Panc1 (cell line): ENCODE measurements around the gene TMEM52. TPM values are rescaled to one million over a fixed set of nuclear protein-coding genes. Genes with fewer than 3 reads are reported as not detected.
A peak's percentile ranks its signal among the peaks of the same experiment; 100 is the strongest.
"Not testable (repeated sequence)": the region's sequence is repeated elsewhere in the genome, so short reads cannot be mapped to it uniquely, and the experiment has no call there.

Experiments
- ATAC-seq: fragments of 200-7000 bp; cut with Tn5 transposase; 2 replicates; pipeline ENCODE4 v1.9.1; 2020; ENCODE audit warnings: mild to moderate bottlenecking, moderate library complexity
- BruUV-seq: library from RNA; stranded (reverse); fragments of 400-500 nt; replicated peaks from 2 replicates; lab custom pipeline; 2021; lab: Mats Ljungman, UMichigan
- CTCF ChIA-PET: fragments of 300-600 bp; sonication (Branson Sonifier 250); formaldehyde crosslinking; loops from one replicate; lab custom pipeline; 2022; ENCODE audit warnings: antibody characterized with exemption; lab: Charles Lee
- POLR2A ChIA-PET: fragments of 300-600 bp; sonication (Branson Sonifier 250); formaldehyde crosslinking; loops from one replicate; lab custom pipeline; 2022; ENCODE audit warnings: antibody characterized with exemption; lab: Charles Lee
- DNase-seq: peaks from one replicate; pipeline ENCODE4 v3.0.0-alpha.2; 2010; ENCODE audit warnings: low read depth, low spot score
- H3K27ac ChIP-seq: 2 replicates; pipeline ENCODE4 v1.5.1; 2011; ENCODE audit warnings: mild to moderate bottlenecking, low read length, inconsistent platforms
- H3K27me3 ChIP-seq: fragments of 200-500 bp; sonication (Bioruptor generic); 2 replicates; pipeline ENCODE4 v1.6.0; 2014; ENCODE audit warnings: low read length, inconsistent platforms; ENCODE audit not compliant: control insufficient read depth, insufficient read depth
- H3K36me3 ChIP-seq: fragments of 200-500 bp; sonication (Bioruptor generic); 2 replicates; pipeline ENCODE4 v1.5.1; 2014; ENCODE audit warnings: inconsistent platforms, mild to moderate bottlenecking, low read length, moderate library complexity; ENCODE audit not compliant: control insufficient read depth, insufficient read depth
- H3K4me1 ChIP-seq: 2 replicates; pipeline ENCODE4 v1.5.1; 2011; ENCODE audit warnings: inconsistent platforms, mild to moderate bottlenecking, low read length, moderate library complexity; ENCODE audit not compliant: control insufficient read depth, insufficient read depth
- H3K4me3 ChIP-seq, 2 experiments: 2 replicates each; pipeline ENCODE4 v1.5.1; 2011 to 2012; ENCODE audit warnings: low read depth in 2 of 2, low read length in 2 of 2, mild to moderate bottlenecking in 2 of 2, inconsistent platforms in 1 of 2, moderate library complexity in 1 of 2
- H3K9me3 ChIP-seq: fragments of 200-500 bp; sonication (Bioruptor generic); 2 replicates; pipeline ENCODE4 v1.5.1; 2014; ENCODE audit warnings: low read depth, mild to moderate bottlenecking, inconsistent platforms, low read length, moderate library complexity; ENCODE audit not compliant: control insufficient read depth, insufficient read depth
- POLR2AphosphoS5 ChIP-seq: IDR thresholded peaks from 2 replicates; pipeline ENCODE4 v1.6.1; 2012; ENCODE audit warnings: mild to moderate bottlenecking, low read depth, low read length, moderate library complexity
- SIN3A ChIP-seq: IDR thresholded peaks from 2 replicates; pipeline ENCODE4 v1.6.1; 2012; ENCODE audit warnings: low read depth, mild to moderate bottlenecking, low read length, moderate library complexity, borderline replicate concordance; ENCODE audit not compliant: insufficient read depth
- TCF7L2 ChIP-seq: IDR thresholded peaks from 2 replicates; pipeline ENCODE4 v1.6.1; 2011; ENCODE audit warnings: mild to moderate bottlenecking, low read depth, low read length, inconsistent platforms
- in situ Hi-C: cut with HindIII; loops from 2 replicates; pipeline ENCODE4 v1.10.0; 2016; ENCODE audit warnings: low sequenced_read_pairs, low pct_unique_long_range_greater_than_20kb
- intact Hi-C: fragments of 100-400 bp; cut with micrococcal nuclease; formaldehyde crosslinking; loops from one replicate; pipeline ENCODE4 v1.10.0; 2022; ENCODE audit not compliant: unreplicated experiment
- total RNA-seq: library from RNA; stranded (reverse); gene quantifications from one replicate; pipeline ENCODE4 v1.2.1, GENCODE V29; 2021; ENCODE audit not compliant: unreplicated experiment
- TF ChIP-seq, protein P1 (sequence below), 2 experiments: IDR thresholded peaks; 2 replicates each; pipeline ENCODE4 v1.6.1; 2011 to 2012; ENCODE audit warnings: low read depth in 2 of 2, control low read depth in 1 of 2, low read length in 1 of 2, mild to moderate bottlenecking in 1 of 2, moderate library complexity in 1 of 2; ENCODE audit not compliant: insufficient read depth in 1 of 2
- TF ChIP-seq, protein P2 (sequence below): fragments of 450-650 bp; IDR thresholded peaks from 2 replicates; pipeline ENCODE4 v1.5.1; 2017; ENCODE audit warnings: mild to moderate bottlenecking

The TMEM52 gene
- total RNA-seq, 1 experiment from 2014 or later = 2.5 TPM

DNA sequence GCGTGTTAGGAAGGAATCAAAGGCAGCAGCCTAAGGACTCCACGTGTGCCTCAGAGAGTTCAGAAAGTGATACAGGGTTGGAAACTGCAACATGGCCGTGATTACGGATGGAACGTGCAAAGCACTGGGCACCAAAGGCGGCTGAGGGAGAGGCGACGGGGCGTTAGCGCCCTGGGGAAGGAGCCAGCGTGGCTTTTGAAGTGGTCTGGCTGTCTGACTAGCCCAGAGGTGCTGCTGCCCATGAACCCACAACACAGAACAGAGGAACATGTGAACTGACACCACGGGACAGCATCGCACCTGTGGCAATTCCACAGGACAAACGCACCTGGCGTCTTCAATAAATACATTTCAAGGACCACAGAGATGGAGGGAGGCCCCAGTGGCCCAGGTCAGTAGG is 18.0 kb upstream of the TMEM52 start:
- no peak for DNase-seq
- no peak overlapping the region for H3K4me3 ChIP-seq

DNA sequence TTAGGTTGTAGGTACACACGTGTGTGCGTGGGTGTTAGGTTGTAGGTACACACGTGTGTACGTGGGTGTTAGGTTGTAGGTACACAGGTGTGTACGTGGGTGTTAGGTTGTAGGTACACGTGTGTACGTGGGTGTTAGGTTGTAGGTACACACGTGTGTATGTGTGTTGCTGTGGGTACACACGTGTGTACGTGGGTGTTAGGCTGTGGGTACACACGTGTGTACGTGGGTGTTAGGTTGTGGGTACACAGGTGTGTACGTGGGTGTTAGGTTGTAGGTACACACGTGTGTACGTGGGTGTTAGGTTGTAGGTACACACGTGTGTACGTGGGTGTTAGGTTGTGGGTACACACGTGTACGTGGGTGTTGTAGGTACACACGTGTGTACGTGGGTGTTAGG is 15.8 kb upstream of the TMEM52 start:
- H3K4me1 ChIP-seq, intact Hi-C loops, H3K9me3 ChIP-seq, H3K27me3 ChIP-seq, CTCF ChIA-PET, H3K27ac ChIP-seq, H3K36me3 ChIP-seq, BruUV-seq, DNase-seq, ATAC-seq, H3K4me3 ChIP-seq: not testable (repeated sequence)
- POLR2A ChIA-PET = interaction anchor here (0.7 kb wide), 1 partner anchor 15 kb away, joined by 4 read pairs; no protein-coding TSS in a partner anchor
- in situ Hi-C loops = loop anchor here (10.0 kb wide), 1 partner anchor 60 kb away; no protein-coding TSS in a partner anchor

More for the DNA sequence above, 18.0 kb upstream of the TMEM52 start:
- Histone ChIP-seq H3K27ac (no peak overlapping the region), H3K36me3 (no peaks in the 10 kb centered on the region), H3K9me3 (no peaks in the 10 kb centered on the region), H3K4me1 (no peaks in the 10 kb centered on the region; the same call in 1 of the 2 replicates), H3K27me3 (no peaks in the 10 kb centered on the region)
- in situ Hi-C loops (loop anchor here (10.0 kb wide), 1 partner anchor 58 kb away; no protein-coding TSS in a partner anchor), intact Hi-C loops (no loop called here)
- no TSS peak for BruUV-seq
- ChIA-PET POLR2A (no interaction called here), CTCF (no interaction called here)
- 0 out of 2 replicates have a peak, but pooled peaks have one; percentile 40 for ATAC-seq
- TF ChIP-seq, protein P1, sequence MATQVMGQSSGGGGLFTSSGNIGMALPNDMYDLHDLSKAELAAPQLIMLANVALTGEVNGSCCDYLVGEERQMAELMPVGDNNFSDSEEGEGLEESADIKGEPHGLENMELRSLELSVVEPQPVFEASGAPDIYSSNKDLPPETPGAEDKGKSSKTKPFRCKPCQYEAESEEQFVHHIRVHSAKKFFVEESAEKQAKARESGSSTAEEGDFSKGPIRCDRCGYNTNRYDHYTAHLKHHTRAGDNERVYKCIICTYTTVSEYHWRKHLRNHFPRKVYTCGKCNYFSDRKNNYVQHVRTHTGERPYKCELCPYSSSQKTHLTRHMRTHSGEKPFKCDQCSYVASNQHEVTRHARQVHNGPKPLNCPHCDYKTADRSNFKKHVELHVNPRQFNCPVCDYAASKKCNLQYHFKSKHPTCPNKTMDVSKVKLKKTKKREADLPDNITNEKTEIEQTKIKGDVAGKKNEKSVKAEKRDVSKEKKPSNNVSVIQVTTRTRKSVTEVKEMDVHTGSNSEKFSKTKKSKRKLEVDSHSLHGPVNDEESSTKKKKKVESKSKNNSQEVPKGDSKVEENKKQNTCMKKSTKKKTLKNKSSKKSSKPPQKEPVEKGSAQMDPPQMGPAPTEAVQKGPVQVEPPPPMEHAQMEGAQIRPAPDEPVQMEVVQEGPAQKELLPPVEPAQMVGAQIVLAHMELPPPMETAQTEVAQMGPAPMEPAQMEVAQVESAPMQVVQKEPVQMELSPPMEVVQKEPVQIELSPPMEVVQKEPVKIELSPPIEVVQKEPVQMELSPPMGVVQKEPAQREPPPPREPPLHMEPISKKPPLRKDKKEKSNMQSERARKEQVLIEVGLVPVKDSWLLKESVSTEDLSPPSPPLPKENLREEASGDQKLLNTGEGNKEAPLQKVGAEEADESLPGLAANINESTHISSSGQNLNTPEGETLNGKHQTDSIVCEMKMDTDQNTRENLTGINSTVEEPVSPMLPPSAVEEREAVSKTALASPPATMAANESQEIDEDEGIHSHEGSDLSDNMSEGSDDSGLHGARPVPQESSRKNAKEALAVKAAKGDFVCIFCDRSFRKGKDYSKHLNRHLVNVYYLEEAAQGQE (IDR thresholded peaks at IDR 0.05; ENCODE audit: insufficient read depth in 1 of 2, low read depth in 2 of 2, low read length in 1 of 2) = no peak
- TF ChIP-seq POLR2AphosphoS5 (no peak), SIN3A (no peak), TCF7L2 (no peak)
- TF ChIP-seq, protein P2, sequence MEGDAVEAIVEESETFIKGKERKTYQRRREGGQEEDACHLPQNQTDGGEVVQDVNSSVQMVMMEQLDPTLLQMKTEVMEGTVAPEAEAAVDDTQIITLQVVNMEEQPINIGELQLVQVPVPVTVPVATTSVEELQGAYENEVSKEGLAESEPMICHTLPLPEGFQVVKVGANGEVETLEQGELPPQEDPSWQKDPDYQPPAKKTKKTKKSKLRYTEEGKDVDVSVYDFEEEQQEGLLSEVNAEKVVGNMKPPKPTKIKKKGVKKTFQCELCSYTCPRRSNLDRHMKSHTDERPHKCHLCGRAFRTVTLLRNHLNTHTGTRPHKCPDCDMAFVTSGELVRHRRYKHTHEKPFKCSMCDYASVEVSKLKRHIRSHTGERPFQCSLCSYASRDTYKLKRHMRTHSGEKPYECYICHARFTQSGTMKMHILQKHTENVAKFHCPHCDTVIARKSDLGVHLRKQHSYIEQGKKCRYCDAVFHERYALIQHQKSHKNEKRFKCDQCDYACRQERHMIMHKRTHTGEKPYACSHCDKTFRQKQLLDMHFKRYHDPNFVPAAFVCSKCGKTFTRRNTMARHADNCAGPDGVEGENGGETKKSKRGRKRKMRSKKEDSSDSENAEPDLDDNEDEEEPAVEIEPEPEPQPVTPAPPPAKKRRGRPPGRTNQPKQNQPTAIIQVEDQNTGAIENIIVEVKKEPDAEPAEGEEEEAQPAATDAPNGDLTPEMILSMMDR = no peak
